Stimulated activated CD8-positive, alpha-beta memory T cell treated with anti-CD3 and anti-CD28 coated beads, Interleukin-15, amount 100 ng/mL, for 4 hours (primary cell): Measurements from ENCODE around the gene LAYN.

Experiments used
- DNase-seq, 2 donors: peaks; one replicate each; pipeline ENCODE4 v3.0.0-alpha.2; 2020; ENCODE audit warnings: low read depth in 2 of 2

The LAYN gene

DNA sequence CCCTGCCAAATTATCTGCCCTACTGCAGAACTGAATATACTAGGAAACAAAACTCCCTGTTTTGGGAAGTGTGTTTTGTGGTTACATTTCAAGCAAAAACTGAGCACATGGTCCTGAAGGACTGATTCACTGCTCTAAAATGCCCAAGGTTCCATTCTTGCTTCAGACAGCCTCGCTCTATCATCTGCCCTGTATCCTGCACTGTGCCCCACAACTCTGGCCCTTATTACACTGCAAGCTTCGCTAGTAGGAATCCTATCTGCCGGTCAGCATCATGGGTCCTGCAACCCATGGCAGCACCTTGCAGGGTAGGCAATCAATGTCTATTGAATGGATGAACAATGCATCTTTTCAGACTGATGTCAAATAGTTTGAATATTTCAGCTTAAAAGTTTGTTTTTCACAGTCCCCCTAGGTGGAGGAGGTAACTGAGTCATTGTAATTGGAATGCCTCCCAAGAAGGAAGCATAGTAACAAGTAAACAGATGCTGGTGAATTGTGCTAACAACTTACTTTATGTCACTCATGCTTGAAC lies 21.3 kb downstream of the LAYN start:
- DNase-seq: no peak

DNA sequence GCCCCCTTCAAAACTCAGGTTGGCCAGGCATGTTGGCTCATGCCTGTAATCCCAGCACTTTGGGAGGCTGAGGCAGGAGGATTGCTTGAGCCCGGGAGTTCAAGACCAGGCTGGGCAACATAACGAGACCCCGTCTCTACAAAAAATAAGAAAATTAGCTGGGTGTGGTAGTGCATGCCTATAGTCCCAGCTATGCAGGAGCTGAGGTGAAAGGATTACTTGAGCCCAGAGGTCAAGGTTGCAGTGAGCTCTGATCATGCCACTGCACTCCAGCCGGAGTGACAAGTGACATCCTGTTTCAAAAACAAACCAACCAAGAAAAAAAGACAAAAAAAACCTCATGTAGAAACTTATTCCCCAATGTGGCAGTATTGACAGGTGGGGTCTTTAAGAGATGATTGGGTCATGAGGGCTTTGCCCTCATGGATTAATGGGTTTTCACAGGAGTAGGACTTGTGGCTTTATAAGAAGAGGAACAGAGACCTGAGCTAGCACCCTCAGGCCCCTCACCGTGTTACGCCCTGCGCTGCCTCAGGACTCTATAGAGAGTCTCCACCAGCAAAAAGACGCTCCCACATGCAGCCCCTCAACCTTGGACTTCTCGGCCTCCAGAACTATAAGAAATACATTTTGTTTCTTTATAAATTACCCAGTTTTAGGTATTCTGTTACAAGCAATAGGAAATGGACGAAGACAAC lies 22.3 kb downstream of the LAYN start:
- no peak for DNase-seq

DNA sequence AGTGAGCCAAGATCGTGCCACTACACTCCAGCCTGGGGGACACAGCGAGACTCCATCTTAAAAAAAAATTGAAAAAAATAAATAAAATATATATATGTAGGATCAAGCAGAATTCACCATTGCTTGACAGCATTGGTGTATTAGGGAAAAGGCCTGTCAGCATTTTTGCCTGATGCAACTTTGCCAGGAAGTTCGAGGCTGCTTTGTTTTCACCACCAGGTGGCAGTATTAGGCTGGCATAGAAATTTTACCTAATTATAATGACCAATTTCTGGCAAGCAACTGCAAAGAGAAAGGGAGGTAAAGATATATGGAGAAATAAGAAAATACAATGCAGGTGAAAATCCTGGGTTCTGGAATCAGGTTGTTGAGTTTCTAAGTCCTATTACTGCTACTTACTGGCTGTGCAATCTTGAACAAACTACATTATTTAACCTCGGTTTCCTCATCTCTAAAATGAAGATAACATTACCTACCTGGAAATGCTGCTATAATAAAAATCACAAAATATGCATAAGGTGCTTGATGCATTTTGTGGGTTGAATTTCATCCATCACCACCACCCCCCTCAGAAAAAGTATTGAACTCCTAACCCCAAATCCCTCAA lies 24.7 kb downstream of the LAYN start:
- peak in 1 of 2 donors; percentile 26 for DNase-seq

DNA sequence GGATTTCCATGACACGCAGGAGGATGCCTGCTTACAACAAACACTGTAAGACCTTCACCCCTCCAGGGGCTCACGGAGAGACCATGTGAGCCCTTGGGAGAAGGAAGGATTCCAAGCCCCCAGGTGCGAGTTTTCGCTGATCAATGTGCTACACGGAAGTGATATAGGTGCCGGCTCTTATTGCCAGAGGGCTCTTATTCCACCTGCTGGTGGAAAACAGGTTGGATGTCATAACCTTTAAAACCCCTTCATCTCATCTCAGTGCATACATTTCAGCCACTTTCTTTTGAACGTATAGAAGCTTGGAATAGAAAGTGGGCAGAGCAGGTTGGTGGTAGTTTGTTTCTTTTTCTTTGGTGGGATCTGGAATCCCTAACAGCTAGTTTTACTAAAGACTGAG lies 25.8 kb downstream of the LAYN start:
- DNase-seq: no peak

DNA sequence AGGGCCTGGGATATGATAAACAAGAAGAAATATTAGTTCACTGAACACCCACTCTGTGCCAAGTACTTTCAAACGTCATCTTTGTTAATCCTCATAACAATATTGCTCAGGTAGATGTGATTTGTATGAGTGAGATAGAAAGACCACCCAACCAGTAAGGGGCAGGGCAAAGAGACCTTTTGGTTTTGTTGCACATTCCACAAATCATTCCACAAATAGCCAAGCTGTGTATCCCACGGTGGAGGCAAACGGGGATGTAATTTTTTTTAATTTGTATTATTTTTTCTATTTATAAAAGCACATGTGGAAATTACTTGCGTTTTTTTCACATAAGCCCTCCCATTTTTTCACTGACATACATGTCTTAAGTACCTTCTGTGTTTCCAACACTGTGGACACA lies 29.0 kb downstream of the LAYN start:
- no peak for DNase-seq

DNA sequence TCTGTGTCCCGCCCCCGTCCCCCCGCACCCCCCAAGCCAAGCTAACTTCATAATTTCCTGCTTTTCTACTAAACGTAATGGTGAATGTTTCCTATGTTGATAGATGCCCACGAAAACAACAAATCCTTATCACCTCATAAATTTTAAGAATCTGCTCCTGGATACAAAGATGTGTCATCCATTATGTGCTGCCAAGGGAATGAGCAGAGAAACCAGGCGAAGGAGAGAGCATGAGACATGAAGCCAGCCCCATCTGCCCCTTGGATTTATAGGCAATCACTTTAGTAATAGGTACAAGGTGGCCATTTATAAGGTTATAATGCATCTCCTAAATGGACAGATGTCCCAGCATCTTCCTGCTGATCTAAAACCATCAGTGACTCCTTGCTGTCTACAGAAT lies 30.3 kb downstream of the LAYN start:
- DNase-seq: no peak

DNA sequence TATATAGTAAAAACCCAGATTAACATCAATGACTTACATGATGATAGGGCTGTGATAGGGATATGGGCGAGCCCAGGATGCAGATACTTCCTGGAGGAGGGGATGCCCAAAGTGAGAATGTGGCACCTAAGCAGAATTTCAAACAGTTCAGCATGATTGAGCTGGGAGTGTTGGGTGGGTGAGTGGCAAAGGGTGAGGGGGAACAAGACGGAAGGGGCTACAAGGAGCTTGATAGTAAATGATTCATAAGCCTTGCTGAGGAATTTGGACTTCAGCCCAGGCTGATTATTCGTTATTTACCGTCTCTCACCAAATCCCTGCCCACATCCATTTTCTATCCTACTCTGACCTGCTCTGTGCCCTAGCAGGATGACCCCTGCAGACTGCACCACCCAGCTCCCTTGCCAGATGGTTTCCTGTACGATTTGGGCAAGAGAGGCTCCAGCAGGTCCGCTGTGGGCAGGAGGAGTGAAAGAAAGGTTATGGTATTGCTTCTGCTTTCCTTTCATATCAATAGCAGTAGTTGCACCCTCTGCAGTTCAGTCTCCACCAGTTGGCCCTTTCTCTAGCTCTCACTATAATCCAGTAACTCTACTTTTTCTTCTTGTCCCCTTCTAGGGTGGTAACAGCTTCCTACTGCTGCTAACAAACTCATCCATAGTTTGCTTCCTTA lies 31.4 kb downstream of the LAYN start:
- DNase-seq: no peak

DNA sequence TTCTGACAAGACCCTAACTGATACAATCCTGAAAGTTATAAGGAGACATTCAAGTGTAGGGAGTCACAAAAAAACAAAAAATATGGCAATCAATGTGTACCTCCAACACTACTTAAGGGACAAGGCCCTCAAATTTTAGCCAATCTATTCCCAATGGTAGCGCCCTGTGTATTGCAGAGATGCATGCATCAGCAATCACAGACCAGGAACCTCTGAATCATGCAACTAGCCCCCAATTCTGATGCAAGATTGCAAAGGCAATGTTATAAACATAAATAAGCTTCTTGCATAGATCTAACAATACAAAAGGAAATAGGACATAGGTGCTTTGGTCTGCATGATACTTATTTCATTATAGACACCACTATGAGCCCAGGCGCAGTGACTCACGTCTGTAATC lies 32.1 kb downstream of the LAYN start:
- DNase-seq: no peak

DNA sequence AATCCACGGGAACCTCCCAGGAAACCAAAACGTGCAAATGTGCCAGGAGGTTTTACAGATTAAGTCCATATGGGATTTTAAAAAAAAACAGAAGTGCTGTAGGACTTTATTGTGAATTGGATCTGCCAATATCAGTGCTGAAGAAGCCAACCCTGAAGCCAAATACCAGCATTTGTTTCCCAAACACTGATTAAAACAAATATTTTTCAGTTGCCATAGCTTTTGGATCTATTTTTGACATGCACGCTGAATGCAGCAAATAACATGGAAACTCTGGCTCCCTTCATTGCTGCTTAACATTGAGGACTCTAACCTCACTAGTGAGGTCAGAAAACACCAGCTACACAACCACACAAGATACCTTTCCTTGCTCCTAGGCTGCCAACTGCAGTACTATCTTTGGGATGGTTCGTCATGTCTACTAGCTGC lies 33.3 kb downstream of the LAYN start:
- no peak for DNase-seq

DNA sequence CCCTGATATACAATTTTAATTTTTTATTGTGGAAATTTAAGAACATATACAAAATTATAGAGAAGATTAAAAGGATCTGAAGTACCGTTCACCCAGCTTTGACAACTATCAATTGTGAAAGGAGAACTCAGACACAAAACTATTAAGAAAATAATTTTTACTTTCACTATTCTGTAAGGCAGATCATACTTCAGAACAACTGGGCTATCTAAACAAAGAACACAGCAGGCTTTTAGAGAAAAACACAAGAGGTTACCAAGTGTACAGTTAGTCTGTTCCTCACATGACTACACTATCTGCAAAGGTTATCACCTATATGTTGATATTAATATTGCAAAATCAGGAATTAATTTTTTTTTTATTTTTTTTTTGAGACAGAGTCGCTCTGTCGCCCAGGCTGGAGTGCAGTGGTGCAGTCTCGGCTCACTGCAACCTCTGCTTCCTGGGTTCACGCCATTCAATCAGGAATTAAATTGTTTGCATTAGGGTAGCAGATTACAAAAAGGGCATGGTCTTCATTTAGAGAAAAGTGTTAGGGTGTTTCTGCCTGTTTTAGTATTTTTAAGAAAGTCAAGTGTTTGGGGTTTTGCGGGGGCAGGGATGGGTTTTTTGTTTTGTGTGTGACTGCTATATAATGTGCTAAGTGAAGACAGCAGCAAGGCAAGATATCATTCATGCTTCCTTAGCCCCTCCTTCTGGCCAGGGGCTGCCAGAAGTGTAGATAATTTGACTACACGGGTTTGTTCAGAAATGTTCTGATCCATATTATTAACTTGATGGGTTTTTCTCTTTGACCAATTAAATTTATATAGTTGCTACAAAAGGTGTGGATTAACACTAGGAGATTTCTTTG lies 34.1 kb downstream of the LAYN start:
- no peak for DNase-seq

DNA sequence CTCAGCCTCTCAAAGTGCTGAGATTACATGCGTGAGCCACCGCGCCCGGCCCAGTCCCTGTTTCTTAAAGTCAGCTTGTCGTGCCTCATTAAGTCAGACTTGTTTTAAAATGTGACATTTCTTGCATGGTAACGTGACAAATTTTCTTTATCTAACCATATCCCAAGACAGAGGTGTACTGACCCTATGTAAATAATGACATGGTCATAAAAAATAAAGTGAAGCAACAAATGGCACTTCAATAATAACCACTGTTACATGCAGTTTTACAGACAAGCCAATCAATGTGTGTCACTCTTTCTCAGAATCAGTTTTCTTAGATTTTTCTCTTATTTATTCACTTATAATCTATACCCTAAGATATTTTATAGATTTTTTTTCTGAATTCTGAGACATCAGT lies 35.2 kb downstream of the LAYN start:
- no peak for DNase-seq

DNA sequence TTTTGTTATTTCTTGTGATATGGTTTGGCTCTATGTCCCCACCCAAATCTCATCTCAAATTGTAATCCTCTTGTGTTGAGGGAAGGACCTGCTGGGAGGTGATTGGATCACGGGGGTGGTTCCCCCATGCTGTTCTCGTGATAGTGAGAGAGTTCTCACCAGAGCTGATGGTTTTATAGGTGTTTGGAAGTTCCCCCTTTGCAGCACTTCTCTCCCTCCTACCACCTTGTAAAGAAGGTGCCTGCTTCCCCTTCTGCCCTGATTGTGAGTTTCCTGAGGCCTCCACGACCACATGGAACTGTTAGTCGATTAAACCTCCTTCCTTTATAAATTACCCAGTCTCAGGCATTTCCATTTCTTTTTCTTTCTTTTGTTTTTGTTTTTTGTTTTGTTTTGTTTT lies 37.3 kb downstream of the LAYN start:
- DNase-seq: no peak

DNA sequence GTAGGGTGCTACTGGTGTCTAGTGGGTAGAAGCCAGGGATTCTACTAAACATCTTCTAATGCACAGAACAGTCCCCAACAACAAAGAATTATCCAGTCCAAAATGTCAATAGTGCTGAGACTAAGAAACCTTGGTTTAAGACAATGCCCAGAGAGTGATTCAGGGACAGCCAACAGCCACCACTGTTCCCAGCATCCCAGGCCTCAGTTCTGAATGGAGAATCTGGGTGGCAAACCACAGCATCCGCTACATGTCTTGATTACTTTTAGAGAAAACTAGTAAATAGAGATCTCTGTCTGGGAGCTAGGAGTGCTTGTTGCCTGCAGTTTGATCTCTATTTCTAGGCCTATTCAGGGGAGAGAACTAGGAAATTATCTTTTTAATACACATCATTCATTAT lies 40.8 kb downstream of the LAYN start:
- no peak for DNase-seq

DNA sequence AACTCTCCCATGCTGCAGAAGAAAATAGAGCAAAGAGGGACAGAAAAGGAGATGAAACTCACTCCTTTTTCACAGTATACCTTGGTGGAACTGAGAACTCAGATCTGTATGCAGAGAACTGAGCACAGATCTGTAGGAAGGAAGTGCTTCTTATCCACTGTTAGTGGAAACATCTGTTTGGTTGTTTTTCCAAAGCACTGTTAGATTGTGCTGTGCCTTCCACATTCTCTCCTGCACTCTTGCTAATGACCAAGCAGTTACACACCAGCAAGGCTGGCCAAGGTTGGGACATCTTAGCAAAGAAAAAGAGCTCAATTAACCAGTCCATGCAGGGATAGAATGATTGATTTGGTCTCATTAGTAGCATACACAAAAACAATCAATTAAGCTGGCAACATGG lies 41.6 kb downstream of the LAYN start:
- DNase-seq: no peak

DNA sequence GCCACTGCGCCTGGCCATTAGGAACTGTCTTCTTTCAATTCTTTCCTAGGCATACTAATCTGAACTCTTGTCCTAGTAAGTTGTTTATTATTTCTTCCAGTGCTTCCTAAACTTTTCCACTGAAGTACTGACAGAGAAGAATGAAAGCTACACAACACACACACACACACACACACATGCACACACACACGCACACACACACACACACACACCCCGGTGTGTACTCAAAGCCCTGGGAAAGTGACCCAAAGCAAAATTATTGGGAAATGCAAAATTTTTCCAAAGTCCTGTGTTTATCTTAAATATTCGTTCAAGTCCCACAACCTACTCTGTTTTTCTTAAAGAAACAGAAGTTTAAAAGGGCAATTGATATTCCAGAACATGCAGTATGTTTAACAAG lies 42.4 kb downstream of the LAYN start:
- DNase-seq: no peak

DNA sequence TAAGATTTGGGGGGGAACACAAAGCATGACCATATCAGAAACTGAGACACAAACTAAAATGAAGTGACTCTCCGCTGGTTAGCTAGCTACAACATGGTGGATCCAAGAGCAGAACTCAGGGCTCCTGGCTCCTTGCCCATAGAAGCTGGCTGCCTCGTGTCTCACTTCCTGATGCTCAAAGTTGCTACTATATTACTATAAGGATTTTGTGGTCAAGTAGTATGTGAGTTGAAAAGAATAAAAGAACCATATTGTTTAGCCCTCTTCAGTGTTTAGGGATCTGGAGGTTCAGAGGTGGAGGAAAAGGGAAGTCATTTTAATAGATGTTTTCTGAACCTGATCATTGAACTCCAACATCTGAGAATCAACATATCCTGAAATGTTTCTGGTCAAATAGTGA lies 44.9 kb downstream of the LAYN start:
- no peak for DNase-seq

DNA sequence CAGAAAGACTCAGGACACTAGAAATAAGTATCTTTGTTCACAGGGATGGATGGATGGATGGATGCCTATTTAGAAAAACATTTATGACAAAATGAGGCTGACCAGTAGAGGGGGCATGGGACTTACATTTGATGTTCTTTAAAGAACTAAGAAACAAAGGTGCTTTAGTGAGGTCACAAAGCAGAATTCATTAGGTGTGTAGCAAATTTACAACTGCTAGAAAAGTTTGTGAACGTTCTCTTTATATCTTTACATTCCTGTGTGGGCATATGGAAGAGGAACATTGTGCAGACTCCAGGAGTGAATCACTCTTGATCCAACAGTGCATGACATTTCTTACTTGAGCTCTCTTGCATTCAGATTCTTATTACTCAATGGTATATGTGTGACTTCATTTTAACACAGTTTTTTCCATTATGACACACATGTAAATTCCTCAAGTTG lies 45.9 kb downstream of the LAYN start:
- DNase-seq: no peak

DNA sequence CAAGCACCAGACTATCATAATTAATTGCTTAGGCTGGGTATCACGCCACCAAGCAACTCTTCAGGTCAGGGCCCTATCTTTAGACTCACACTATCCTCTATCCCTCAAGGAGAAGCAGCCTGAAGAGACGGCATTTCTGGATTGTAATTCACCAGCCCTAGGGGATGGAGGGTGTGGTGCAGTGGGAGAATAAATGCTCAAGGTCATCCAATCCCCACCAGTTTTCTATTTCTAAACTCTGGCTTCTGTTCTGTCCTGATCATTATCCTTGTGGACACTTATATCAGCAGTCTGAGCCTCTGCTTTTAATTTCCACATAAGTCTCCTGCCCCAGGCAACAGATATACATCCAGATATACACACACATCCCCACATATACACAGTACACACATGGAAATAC lies 48.6 kb downstream of the LAYN start:
- DNase-seq: no peak

DNA sequence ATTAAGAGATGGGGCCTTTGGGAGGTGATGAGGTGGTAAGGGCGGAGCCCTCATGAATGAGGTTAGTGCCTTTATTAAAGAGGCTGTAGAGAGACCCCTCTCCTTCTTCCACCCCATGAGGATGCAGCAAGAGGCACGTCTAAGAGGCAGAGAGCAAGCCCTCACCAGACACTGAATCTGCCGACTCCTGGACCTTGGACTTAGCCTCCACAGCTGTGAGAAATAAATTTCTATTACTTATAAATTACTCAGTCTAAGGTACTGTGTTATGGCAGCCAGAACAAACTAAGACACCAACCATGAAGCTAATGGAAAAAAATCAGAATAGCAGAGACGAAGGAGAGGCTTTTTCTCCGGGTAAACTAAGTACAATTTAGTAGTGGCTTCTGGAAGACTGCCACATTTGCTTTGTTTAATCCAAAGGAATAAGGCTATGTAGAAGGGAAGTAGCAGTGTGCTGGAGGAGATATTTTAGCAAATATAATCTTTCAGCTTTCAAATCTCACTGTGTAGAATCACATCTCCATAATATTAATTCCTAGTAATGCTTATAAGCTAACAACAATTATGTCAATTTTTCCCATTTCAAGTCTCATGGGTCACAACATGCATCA lies 49.5 kb downstream of the LAYN start:
- DNase-seq: no peak

DNA sequence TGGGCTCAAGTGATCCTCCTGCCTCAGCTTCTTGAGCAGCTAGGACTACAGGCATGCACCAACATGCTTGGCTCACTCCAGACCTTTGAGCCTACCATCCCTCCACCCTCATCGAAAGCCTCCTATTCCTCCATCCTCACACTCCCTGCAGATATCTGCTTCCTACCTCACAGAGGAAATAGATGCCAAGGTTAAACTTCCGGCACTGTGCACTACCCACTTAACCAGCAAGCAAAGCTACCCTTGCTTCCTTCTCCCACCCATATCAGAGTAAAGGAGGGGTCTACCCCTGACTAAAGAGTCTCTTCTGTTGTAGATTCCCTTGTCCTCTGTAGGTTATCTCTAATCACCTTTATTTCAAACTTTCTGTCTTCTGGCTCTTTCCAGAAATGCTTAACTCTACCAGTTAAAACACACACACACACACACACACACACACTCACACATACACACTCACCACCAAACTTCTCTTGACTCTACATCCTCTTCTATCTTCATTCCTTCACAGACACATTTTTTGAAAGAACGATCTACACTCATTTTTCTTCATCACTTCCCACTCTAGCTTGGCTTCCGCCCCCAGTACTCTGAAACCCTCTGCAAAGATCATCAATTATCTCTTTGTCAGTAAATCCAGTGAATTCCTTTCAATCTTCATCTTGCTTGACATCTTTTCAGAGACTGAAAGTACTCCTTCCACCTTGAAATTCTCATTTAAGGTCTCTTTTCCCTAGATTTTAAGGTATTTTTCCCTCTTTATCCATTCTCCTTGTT lies 50.9 kb downstream of the LAYN start:
- DNase-seq: no peak

DNA sequence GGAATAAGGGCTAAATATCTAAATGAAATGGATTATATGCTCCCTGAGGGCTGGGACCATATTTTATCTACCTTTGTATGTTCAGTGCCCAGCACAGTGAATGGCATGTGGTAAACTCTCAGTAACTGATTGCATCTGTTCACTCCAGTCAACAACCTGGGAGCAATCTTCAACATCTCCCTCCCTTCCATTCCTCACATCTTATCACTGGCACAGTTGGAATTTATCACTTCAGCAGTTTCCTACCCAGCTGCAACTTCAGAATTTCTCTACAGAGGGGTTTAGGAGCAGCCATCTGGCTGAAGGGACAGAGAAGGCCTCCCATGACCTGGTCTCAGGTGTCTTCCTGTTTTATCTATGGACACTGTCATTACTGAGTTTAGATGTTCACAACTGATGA lies 52.0 kb downstream of the LAYN start:
- DNase-seq: no peak
